ENCODE measurements around the gene TET2. TPM values are rescaled to one million over a fixed set of nuclear protein-coding genes. Genes with fewer than 3 reads are reported as not detected.

TET2 gene
- total RNA-seq, 1 donor from 2014 or later, result 23.3 TPM

DNA sequence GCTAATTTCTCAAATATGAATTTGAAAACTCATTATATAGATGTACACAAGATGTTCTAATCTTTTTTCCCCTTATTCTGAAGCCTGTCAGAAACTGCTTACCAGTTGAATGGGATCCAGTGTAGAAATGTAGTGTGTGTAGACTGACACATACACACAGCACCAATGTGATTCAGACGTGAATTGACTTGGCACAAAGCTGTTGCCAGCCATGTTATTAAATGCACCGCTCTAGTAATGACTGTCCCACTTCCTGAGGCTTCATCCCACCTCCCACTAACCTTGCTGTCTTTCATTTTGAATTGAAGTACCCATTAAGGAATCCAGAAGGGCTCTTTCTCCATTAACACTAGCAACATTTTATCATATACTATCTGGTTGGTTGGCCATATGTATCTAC, 180.5 kb downstream of the TET2 start:
- H3K4me1 Mint-ChIP-seq, result no peaks in the 10 kb centered on the region
- TF ChIP-seq, protein P1, sequence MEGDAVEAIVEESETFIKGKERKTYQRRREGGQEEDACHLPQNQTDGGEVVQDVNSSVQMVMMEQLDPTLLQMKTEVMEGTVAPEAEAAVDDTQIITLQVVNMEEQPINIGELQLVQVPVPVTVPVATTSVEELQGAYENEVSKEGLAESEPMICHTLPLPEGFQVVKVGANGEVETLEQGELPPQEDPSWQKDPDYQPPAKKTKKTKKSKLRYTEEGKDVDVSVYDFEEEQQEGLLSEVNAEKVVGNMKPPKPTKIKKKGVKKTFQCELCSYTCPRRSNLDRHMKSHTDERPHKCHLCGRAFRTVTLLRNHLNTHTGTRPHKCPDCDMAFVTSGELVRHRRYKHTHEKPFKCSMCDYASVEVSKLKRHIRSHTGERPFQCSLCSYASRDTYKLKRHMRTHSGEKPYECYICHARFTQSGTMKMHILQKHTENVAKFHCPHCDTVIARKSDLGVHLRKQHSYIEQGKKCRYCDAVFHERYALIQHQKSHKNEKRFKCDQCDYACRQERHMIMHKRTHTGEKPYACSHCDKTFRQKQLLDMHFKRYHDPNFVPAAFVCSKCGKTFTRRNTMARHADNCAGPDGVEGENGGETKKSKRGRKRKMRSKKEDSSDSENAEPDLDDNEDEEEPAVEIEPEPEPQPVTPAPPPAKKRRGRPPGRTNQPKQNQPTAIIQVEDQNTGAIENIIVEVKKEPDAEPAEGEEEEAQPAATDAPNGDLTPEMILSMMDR (conservative IDR thresholded peaks at IDR 0.05), result no peak
- no peak overlapping the region for H3K27ac Mint-ChIP-seq (ENCODE audit: unreplicated experiment)
- H3K4me3 Mint-ChIP-seq, result no peak overlapping the region
- DNase-seq (ENCODE audit: low read depth, low spot score), result no peak
- no peaks in the 10 kb centered on the region for H3K9me3 Mint-ChIP-seq
- H3K27me3 Mint-ChIP-seq (ENCODE audit: low read depth), result no peaks in the 10 kb centered on the region
- H3K36me3 Mint-ChIP-seq (ENCODE audit: low read depth), result peaks cover 3% of the 10 kb centered on the region

- Mint-ChIP-seq H3K36me3 (ENCODE audit: low read depth) (peaks cover 3% of the 10 kb centered on the region), H3K4me1 (no peaks in the 10 kb centered on the region), H3K27me3 (ENCODE audit: low read depth) (no peaks in the 10 kb centered on the region), H3K27ac (ENCODE audit: unreplicated experiment) (no peak overlapping the region), H3K4me3 (no peak overlapping the region), H3K9me3 (no peaks in the 10 kb centered on the region)
- TF ChIP-seq, protein P1 (conservative IDR thresholded peaks at IDR 0.05), result no peak
- no peak for DNase-seq (ENCODE audit: low read depth, low spot score)
These were observed 181.3 kb downstream of the TET2 start for GRCh38 chr4:105327956-105328355.

DNA sequence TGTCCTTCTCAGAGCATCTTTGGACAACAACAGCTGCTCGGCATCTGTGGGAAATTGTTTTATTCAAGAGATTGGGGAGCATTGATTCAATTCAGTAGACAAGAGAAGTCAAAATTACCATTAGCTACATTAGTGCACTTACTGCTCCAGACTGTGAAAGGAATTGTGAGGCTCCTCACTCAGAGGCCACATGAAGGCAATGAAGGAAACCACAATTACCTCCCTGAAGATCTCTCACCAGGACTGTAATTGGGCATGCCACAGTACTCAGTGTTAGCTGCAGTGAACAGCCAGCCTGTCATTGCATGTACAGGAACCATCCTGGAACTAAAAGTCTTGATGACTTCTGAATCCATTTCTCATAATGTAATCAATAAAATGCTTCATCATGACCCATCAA, 182.4 kb downstream of the TET2 start:
- Mint-ChIP-seq H3K9me3 (no peaks in the 10 kb centered on the region), H3K27ac (ENCODE audit: unreplicated experiment) (no peak overlapping the region), H3K4me3 (no peak overlapping the region), H3K4me1 (no peaks in the 10 kb centered on the region), H3K36me3 (ENCODE audit: low read depth) (peaks cover 3% of the 10 kb centered on the region), H3K27me3 (ENCODE audit: low read depth) (no peaks in the 10 kb centered on the region)
- TF ChIP-seq, protein P1 (conservative IDR thresholded peaks at IDR 0.05), result no peak
- DNase-seq (ENCODE audit: low read depth, low spot score), result no peak
